IPS DF 6.9 (cell line): ENCODE results near the gene FKBP2.

ENCODE experiments used
- DNase-seq: peaks from one replicate; pipeline ENCODE4 v3.0.0-alpha.2; 2013; ENCODE audit warnings: low read depth, low spot score
- H3K27ac ChIP-seq: one replicate; pipeline ENCODE4 v1.5.1; 2013; ENCODE audit warnings: low read length, control low read depth
- H3K27me3 ChIP-seq: 2 replicates; pipeline ENCODE4 v1.6.1; 2013; ENCODE audit warnings: mild to moderate bottlenecking, low read length; ENCODE audit not compliant: control insufficient read depth, insufficient read depth
- H3K36me3 ChIP-seq: 2 replicates; pipeline ENCODE4 v1.6.1; 2013; ENCODE audit warnings: low read length; ENCODE audit not compliant: control insufficient read depth, insufficient read depth
- H3K4me1 ChIP-seq: 2 replicates; pipeline ENCODE4 v1.6.1; 2013; ENCODE audit warnings: low read length; ENCODE audit not compliant: control insufficient read depth, insufficient read depth
- H3K4me3 ChIP-seq: 2 replicates; pipeline ENCODE4 v1.5.1; 2013; ENCODE audit warnings: mild to moderate bottlenecking, low read length
- H3K9me3 ChIP-seq: 2 replicates; pipeline ENCODE4 v1.6.1; 2013; ENCODE audit warnings: low read length, inconsistent platforms; ENCODE audit not compliant: control insufficient read depth, insufficient read depth
- WGBS: extraction: QIAGEN DNeasy Blood & Tissue Kit; methylation state at CpG from one replicate; pipeline ENCODE4 v1.1.7; 2013; ENCODE audit warnings: mixed read lengths, missing lambda C conversion rate; ENCODE audit not compliant: insufficient read length, insufficient coverage; 5-methylcytosine and 5-hydroxymethylcytosine counted together

Gene FKBP2

GRCh38 chr11:64240435-64241240 lies at the start of gene FKBP2:
Gene FKBP2 (plus strand): TSS chr11:64241095. CDS start chr11:64242388, 1,293 bp downstream.
- WGBS, result no CpG with 5 or more reads among the region's 58 CpGs
- no peaks in the 10 kb centered on the region for H3K9me3 ChIP-seq
- H3K27ac ChIP-seq, result no peak within 1 kb of the TSS
- H3K4me3 ChIP-seq, result peak within 1 kb of the TSS; percentile 73
- H3K36me3 ChIP-seq, result peaks cover 18% of the 10 kb centered on the region; the same call in 1 of the 2 replicates
- no peak for DNase-seq
- H3K27me3 ChIP-seq, result no peaks in the 10 kb centered on the region
- peaks cover 5% of the 10 kb centered on the region for H3K4me1 ChIP-seq

DNA sequence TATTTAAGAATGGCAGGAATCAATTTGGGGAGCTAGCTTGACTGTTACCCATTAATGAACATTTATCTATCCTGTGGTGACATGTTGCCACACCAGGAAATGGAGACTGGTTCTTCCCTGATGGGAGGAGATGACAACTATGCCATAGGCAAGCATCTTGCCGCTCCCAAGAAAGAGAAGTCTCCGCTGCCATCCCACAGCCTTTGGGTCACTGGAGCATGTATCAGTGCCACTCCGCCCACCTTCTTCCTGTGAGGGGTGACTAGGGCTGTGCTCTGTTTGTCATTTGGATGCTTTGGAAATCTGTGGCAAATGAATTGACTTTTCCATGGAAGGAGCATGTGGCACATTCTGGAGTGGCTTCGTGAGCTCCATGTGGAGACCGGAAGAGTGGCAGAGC lies 48.5 kb upstream of the FKBP2 start:
- H3K36me3 ChIP-seq, result peaks cover 33% of the 10 kb centered on the region
- no peak overlapping the region for H3K27ac ChIP-seq
- no CpG with 5 or more reads among the region's 5 CpGs for WGBS
- H3K9me3 ChIP-seq, result no peaks in the 10 kb centered on the region
- H3K4me1 ChIP-seq, result no peaks in the 10 kb centered on the region
- H3K4me3 ChIP-seq, result no peak overlapping the region
- no peak for DNase-seq
- H3K27me3 ChIP-seq, result no peaks in the 10 kb centered on the region

DNA sequence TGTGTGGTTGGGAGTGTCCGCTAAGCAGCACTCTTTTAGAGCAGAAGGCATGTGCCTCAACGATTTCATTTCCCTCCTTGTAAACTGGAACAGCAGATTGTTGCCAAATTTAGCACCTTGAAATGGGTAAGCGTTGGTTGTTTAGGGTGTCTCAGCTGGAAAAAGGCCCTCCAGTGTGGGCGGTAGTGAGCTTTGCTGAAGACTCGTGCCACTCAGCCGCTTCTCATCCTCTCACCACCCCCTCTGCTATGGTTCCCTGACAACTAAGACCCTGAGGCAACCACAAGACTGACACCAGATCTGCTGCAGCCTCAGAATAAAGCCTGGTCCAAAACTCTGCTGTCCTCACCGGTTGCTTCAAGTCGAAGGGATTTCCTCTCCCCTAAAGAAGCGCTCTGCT lies 44.3 kb upstream of the FKBP2 start:
- Histone ChIP-seq H3K27ac (no peak overlapping the region), H3K27me3 (no peaks in the 10 kb centered on the region), H3K9me3 (no peaks in the 10 kb centered on the region), H3K4me1 (no peaks in the 10 kb centered on the region), H3K4me3 (no peak overlapping the region), H3K36me3 (peaks cover 52% of the 10 kb centered on the region)
- no CpG with 5 or more reads among the region's 9 CpGs for WGBS
- DNase-seq, result no peak

- H3K4me3 ChIP-seq, result no peak overlapping the region
- H3K27ac ChIP-seq, result no peak overlapping the region
- H3K36me3 ChIP-seq, result peaks cover 61% of the 10 kb centered on the region
- no peaks in the 10 kb centered on the region for H3K27me3 ChIP-seq
- no peaks in the 10 kb centered on the region for H3K4me1 ChIP-seq
- no CpG with 5 or more reads among the region's 2 CpGs for WGBS
- no peak for DNase-seq
- no peaks in the 10 kb centered on the region for H3K9me3 ChIP-seq
Measured at GRCh38 chr11:64198511-64198910, 42.4 kb upstream of the FKBP2 start.

DNA sequence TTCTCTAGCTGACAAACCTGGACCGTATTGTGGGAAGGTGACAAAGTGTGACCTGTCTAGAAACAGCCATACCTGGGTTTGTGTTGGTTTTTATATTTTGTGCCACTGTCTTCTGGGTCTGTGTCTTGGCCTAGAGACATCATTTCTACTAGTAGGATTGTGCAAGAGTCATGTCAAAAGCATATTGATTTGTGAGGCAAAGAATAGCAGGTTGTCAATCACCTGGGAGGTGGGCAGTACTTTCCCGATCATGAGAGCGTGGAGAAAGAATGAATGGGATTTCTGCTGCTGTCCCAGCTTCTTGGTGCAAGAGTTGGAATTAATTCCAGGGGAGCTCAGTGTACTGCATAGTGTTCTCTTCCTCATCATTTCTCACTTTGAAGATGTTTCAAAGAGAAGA lies 39.4 kb upstream of the FKBP2 start:
- H3K4me3 ChIP-seq, result no peak overlapping the region
- peaks cover 59% of the 10 kb centered on the region for H3K36me3 ChIP-seq
- H3K9me3 ChIP-seq, result no peaks in the 10 kb centered on the region
- no peaks in the 10 kb centered on the region for H3K27me3 ChIP-seq
- no peaks in the 10 kb centered on the region for H3K4me1 ChIP-seq
- no CpG with 5 or more reads among the region's 3 CpGs for WGBS
- no peak for DNase-seq
- H3K27ac ChIP-seq, result no peak overlapping the region

GRCh38 chr11:64202992-64203391 lies 37.9 kb upstream of the FKBP2 start:
- WGBS, result no CpG with 5 or more reads among the region's 9 CpGs
- Histone ChIP-seq H3K36me3 (peaks cover 57% of the 10 kb centered on the region), H3K27me3 (no peaks in the 10 kb centered on the region), H3K27ac (no peak overlapping the region), H3K9me3 (no peaks in the 10 kb centered on the region), H3K4me3 (no peak overlapping the region), H3K4me1 (peaks cover 2% of the 10 kb centered on the region; the same call in 1 of the 2 replicates)
- no peak for DNase-seq

GRCh38 chr11:64203421-64204079 lies 37.3 kb upstream of the FKBP2 start:
- no peak for DNase-seq
- Histone ChIP-seq H3K9me3 (no peaks in the 10 kb centered on the region), H3K36me3 (peaks cover 52% of the 10 kb centered on the region), H3K27me3 (no peaks in the 10 kb centered on the region), H3K27ac (no peak overlapping the region), H3K4me1 (peaks cover 2% of the 10 kb centered on the region; the same call in 1 of the 2 replicates), H3K4me3 (no peak overlapping the region)
- WGBS, result no CpG with 5 or more reads among the region's 27 CpGs

DNA sequence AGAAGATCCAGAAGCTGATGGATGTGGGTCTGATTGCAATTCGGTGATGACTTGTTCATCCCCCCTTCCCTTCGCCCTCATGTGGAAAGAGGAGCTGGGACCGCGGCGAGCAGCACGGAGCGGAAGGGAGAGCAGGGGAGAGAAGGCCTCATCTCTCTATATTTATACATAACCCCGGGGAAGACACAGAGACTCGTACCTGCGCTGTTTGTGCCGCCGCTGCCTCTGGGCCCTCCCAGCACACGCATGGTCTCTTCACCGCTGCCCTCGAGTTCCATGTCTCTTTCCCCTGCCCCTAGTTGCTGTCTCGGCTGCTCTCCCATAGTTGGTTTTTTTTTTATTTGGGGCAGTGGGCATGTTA lies 36.8 kb upstream of the FKBP2 start:
- peaks cover 52% of the 10 kb centered on the region for H3K36me3 ChIP-seq
- peaks cover 2% of the 10 kb centered on the region; the same call in 1 of the 2 replicates for H3K4me1 ChIP-seq
- no peak overlapping the region for H3K27ac ChIP-seq
- H3K9me3 ChIP-seq, result no peaks in the 10 kb centered on the region
- H3K4me3 ChIP-seq, result no peak overlapping the region
- DNase-seq, result no peak
- no peaks in the 10 kb centered on the region for H3K27me3 ChIP-seq
- WGBS, result no CpG with 5 or more reads among the region's 16 CpGs

DNA sequence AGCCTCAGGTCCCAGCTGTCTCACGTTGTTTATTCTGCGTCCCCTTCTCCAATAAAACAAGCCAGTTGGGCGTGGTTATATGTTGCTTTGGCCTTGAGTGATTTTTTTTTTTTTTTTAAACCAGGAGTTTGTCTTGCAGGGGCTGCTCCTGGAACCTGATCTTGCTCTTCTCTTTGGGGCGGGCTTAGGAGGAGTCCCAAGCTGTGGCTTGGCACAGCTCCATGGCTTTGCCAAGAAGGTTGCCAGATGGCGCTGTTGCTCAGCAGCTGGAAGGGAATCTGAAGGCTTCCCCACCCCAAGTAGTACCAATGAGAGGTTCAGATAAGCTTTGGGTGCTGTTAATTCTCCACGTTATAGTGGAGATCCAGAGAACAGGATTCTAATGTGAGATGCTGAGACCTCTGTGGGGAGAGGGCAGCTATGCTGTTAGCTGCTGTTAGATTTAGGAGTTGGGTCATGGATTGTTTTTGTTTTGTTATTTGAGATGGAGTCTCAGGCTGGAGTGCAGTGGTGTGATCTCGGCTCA lies 36.4 kb upstream of the FKBP2 start:
- WGBS, result no CpG with 5 or more reads among the region's 7 CpGs
- H3K27ac ChIP-seq, result no peak overlapping the region

GRCh38 chr11:64206457-64207255 lies 34.2 kb upstream of the FKBP2 start, which contains the start of gene FERMT3:
Gene FERMT3 (plus strand): TSS chr11:64206721. CDS start chr11:64207365, 644 bp downstream.
- peaks cover 41% of the 10 kb centered on the region for H3K36me3 ChIP-seq
- H3K9me3 ChIP-seq, result no peaks in the 10 kb centered on the region
- no peaks in the 10 kb centered on the region for H3K27me3 ChIP-seq
- peaks cover 2% of the 10 kb centered on the region; the same call in 1 of the 2 replicates for H3K4me1 ChIP-seq
- H3K27ac ChIP-seq, result no peak within 1 kb of the TSS
- WGBS, result no CpG with 5 or more reads among the region's 27 CpGs
- no peak within 1 kb of the TSS for H3K4me3 ChIP-seq
- no peak for DNase-seq

More for the DNA sequence above, 36.4 kb upstream of the FKBP2 start:
- H3K9me3 ChIP-seq, result no peaks in the 10 kb centered on the region
- H3K4me1 ChIP-seq, result peaks cover 2% of the 10 kb centered on the region; the same call in 1 of the 2 replicates
- H3K27me3 ChIP-seq, result no peaks in the 10 kb centered on the region
- no peak overlapping the region for H3K4me3 ChIP-seq
- peaks cover 52% of the 10 kb centered on the region for H3K36me3 ChIP-seq
- DNase-seq, result peak; percentile 63
